ENCODE data around the gene ZMIZ1. TPM values are rescaled to one million over a fixed set of nuclear protein-coding genes. Genes with fewer than 3 reads are reported as not detected.

The ZMIZ1 gene
- total RNA-seq, 1 experiment from 2014 or later, result 42.3 TPM

- H3K27me3 Mint-ChIP-seq (ENCODE audit: insufficient read depth, unreplicated experiment), result no peaks in the 10 kb centered on the region
- TF ChIP-seq CTCF (IDR thresholded peaks at IDR 0.05; ENCODE audit: insufficient read depth in 1 of 2, low read depth in 1 of 2, low read length in 1 of 2, severe bottlenecking in 1 of 2, unreplicated experiment in 1 of 2), result no peak
- ChIA-PET CTCF (interaction anchor here (0.9 kb wide), 1 partner anchor 285 kb away, joined by 3 read pairs; no protein-coding TSS in a partner anchor), POLR2A (no interaction called here)
- H3K4me1 Mint-ChIP-seq (ENCODE audit: low read depth, unreplicated experiment), result peaks cover 28% of the 10 kb centered on the region
- Histone ChIP-seq H3K4me3 (ENCODE audit: low read depth, low read length) (no peak overlapping the region), H3K36me3 (ENCODE audit: control insufficient read depth, insufficient read depth, low read length) (no peaks in the 10 kb centered on the region), H3K4me1 (peaks cover 37% of the 10 kb centered on the region), H3K9me3 (no peaks in the 10 kb centered on the region), H3K27me3 (replicated peaks; ENCODE audit: control insufficient read depth, insufficient read depth, low read length) (no peaks in the 10 kb centered on the region)
- BruUV-seq (replicated peaks), result no TSS peak
- H3K36me3 Mint-ChIP-seq (ENCODE audit: insufficient read depth, unreplicated experiment), result peaks cover 12% of the 10 kb centered on the region
- H3K27ac Mint-ChIP-seq (ENCODE audit: unreplicated experiment), result no peak overlapping the region
- H3K4me3 Mint-ChIP-seq (ENCODE audit: unreplicated experiment), result no peak overlapping the region
- intact Hi-C loops (cut with micrococcal nuclease; ENCODE audit: unreplicated experiment), result loop anchor here (10.0 kb wide), 2 partner anchors 539 to 639 kb away; no protein-coding TSS in a partner anchor
- no peaks in the 10 kb centered on the region for H3K9me3 Mint-ChIP-seq (ENCODE audit: unreplicated experiment)
- no peak for DNase-seq
Measured at GRCh38 chr10:79063661-79064492, 4.9 kb upstream of the ZMIZ1 start.

GRCh38 chr10:79065091-79065551 lies 3.6 kb upstream of the ZMIZ1 start:
- Histone ChIP-seq H3K4me1 (peaks cover 25% of the 10 kb centered on the region), H3K4me3 (ENCODE audit: low read depth, low read length) (no peak overlapping the region), H3K36me3 (ENCODE audit: control insufficient read depth, insufficient read depth, low read length) (no peaks in the 10 kb centered on the region), H3K27me3 (replicated peaks; ENCODE audit: control insufficient read depth, insufficient read depth, low read length) (no peaks in the 10 kb centered on the region), H3K9me3 (no peaks in the 10 kb centered on the region)
- no TSS peak for BruUV-seq (replicated peaks)
- CTCF ChIA-PET, result no interaction called here
- intact Hi-C loops (cut with micrococcal nuclease; ENCODE audit: unreplicated experiment), result loop anchor here (5.0 to 10.0 kb wide), 4 partner anchors 258 to 803 kb away; no protein-coding TSS in a partner anchor
- H3K27ac Mint-ChIP-seq (ENCODE audit: unreplicated experiment), result no peak overlapping the region
- no peaks in the 10 kb centered on the region for H3K9me3 Mint-ChIP-seq (ENCODE audit: unreplicated experiment)
- POLR2A ChIA-PET, result no interaction called here
- no peak overlapping the region for H3K4me3 Mint-ChIP-seq (ENCODE audit: unreplicated experiment)
- H3K36me3 Mint-ChIP-seq (ENCODE audit: insufficient read depth, unreplicated experiment), result peaks cover 20% of the 10 kb centered on the region
- TF ChIP-seq CTCF (IDR thresholded peaks at IDR 0.05; ENCODE audit: insufficient read depth in 1 of 2, low read depth in 1 of 2, low read length in 1 of 2, severe bottlenecking in 1 of 2, unreplicated experiment in 1 of 2), result no peak
- peaks cover 17% of the 10 kb centered on the region for H3K4me1 Mint-ChIP-seq (ENCODE audit: low read depth, unreplicated experiment)
- H3K27me3 Mint-ChIP-seq (ENCODE audit: insufficient read depth, unreplicated experiment), result no peaks in the 10 kb centered on the region
- no peak for DNase-seq

- H3K4me3 ChIP-seq (ENCODE audit: low read depth, low read length), result no peak overlapping the region
- no peaks in the 10 kb centered on the region for H3K27me3 ChIP-seq (replicated peaks; ENCODE audit: control insufficient read depth, insufficient read depth, low read length)
- H3K4me3 Mint-ChIP-seq (ENCODE audit: unreplicated experiment), result no peak overlapping the region
- H3K4me1 ChIP-seq, result peaks cover 18% of the 10 kb centered on the region
- peaks cover 10% of the 10 kb centered on the region for H3K4me1 Mint-ChIP-seq (ENCODE audit: low read depth, unreplicated experiment)
- no peaks in the 10 kb centered on the region for H3K9me3 Mint-ChIP-seq (ENCODE audit: unreplicated experiment)
- H3K9me3 ChIP-seq, result no peaks in the 10 kb centered on the region
- no peak overlapping the region for H3K27ac Mint-ChIP-seq (ENCODE audit: unreplicated experiment)
- DNase-seq, result no peak
- no peaks in the 10 kb centered on the region for H3K27me3 Mint-ChIP-seq (ENCODE audit: insufficient read depth, unreplicated experiment)
- H3K36me3 Mint-ChIP-seq (ENCODE audit: insufficient read depth, unreplicated experiment), result peaks cover 21% of the 10 kb centered on the region
- BruUV-seq (replicated peaks), result no TSS peak
- no peaks in the 10 kb centered on the region for H3K36me3 ChIP-seq (ENCODE audit: control insufficient read depth, insufficient read depth, low read length)
- POLR2A ChIA-PET, result no interaction called here
- no peak for TF ChIP-seq CTCF (IDR thresholded peaks at IDR 0.05; ENCODE audit: insufficient read depth in 1 of 2, low read depth in 1 of 2, low read length in 1 of 2, severe bottlenecking in 1 of 2, unreplicated experiment in 1 of 2)
- CTCF ChIA-PET, result interaction anchor here (0.6 to 3.5 kb wide), 7 partner anchors 11 to 130 kb away, joined by 3 to 19 read pairs (median 6); no protein-coding TSS in a partner anchor
- intact Hi-C loops (cut with micrococcal nuclease; ENCODE audit: unreplicated experiment), result loop anchor here (1.0 to 10.0 kb wide), 8 partner anchors 93 to 804 kb away; no protein-coding TSS in a partner anchor
Measured at GRCh38 chr10:79065853-79066252, 2.9 kb upstream of the ZMIZ1 start.

Data from Caco-2 (cell line).